PFSK-1 (cell line): ENCODE measurements around the gene RPRD1B.

Experiments used
- FOXP2 ChIP-seq: optimal IDR thresholded peaks from 2 replicates; pipeline ENCODE3; 2011; ENCODE audit warnings: borderline replicate concordance, control low read depth, inconsistent platforms; ENCODE audit not compliant: insufficient read depth; ENCODE audit errors: extremely low read length, extremely low read depth
- POLR2AphosphoS5 ChIP-seq: IDR thresholded peaks from 2 replicates; pipeline ENCODE4 v1.6.1; 2012; ENCODE audit warnings: low read depth, mild to moderate bottlenecking, control low read depth, low read length, moderate library complexity
- SIN3A ChIP-seq: IDR thresholded peaks from 2 replicates; pipeline ENCODE4 v1.6.1; 2012; ENCODE audit warnings: mild to moderate bottlenecking, low read length, moderate library complexity, borderline replicate concordance; ENCODE audit not compliant: insufficient read depth
- TAF1 ChIP-seq: IDR thresholded peaks from 2 replicates; pipeline ENCODE4 v1.6.1; 2012; ENCODE audit warnings: low read length, control low read depth, borderline replicate concordance; ENCODE audit not compliant: insufficient read depth
- TF ChIP-seq, protein P1 (sequence below), 2 experiments: IDR thresholded peaks; 2 replicates each; pipeline versions ENCODE4 v1.6.1 to v1.8.0; 2011 to 2012; ENCODE audit warnings: low read depth in 2 of 2, low read length in 2 of 2, control low read depth in 1 of 2, inconsistent platforms in 1 of 2, mild to moderate bottlenecking in 1 of 2, moderate library complexity in 1 of 2; ENCODE audit not compliant: insufficient read depth in 1 of 2

RPRD1B gene

DNA sequence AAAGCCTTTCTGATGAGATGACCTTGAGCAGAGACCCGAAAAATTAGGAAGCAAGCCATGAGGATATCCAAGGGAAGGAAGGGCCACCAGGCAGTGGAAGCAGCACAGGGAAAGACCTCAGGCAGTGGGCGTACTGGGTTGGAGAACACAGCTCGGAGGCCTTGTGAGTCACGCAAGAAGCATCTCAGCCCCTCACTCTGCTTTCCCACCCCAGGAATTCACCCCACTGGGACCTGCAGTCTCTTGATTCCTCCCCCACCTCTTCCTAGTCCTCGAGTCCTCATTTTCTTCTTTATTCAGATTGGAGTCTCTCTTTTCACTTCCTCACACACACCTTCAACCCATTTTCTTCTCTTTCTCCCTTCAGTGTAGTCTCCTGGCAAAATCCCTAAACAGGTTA is 27.0 kb downstream of the RPRD1B start:
- no peak for TF ChIP-seq POLR2AphosphoS5
- no peak for TF ChIP-seq SIN3A
- no peak for TF ChIP-seq FOXP2
- TF ChIP-seq TAF1: no peak
- TF ChIP-seq, protein P1, sequence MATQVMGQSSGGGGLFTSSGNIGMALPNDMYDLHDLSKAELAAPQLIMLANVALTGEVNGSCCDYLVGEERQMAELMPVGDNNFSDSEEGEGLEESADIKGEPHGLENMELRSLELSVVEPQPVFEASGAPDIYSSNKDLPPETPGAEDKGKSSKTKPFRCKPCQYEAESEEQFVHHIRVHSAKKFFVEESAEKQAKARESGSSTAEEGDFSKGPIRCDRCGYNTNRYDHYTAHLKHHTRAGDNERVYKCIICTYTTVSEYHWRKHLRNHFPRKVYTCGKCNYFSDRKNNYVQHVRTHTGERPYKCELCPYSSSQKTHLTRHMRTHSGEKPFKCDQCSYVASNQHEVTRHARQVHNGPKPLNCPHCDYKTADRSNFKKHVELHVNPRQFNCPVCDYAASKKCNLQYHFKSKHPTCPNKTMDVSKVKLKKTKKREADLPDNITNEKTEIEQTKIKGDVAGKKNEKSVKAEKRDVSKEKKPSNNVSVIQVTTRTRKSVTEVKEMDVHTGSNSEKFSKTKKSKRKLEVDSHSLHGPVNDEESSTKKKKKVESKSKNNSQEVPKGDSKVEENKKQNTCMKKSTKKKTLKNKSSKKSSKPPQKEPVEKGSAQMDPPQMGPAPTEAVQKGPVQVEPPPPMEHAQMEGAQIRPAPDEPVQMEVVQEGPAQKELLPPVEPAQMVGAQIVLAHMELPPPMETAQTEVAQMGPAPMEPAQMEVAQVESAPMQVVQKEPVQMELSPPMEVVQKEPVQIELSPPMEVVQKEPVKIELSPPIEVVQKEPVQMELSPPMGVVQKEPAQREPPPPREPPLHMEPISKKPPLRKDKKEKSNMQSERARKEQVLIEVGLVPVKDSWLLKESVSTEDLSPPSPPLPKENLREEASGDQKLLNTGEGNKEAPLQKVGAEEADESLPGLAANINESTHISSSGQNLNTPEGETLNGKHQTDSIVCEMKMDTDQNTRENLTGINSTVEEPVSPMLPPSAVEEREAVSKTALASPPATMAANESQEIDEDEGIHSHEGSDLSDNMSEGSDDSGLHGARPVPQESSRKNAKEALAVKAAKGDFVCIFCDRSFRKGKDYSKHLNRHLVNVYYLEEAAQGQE (IDR thresholded peaks at IDR 0.05; ENCODE audit: insufficient read depth in 1 of 2, low read depth in 2 of 2, low read length in 2 of 2): no peak

- TF ChIP-seq FOXP2 (no peak), SIN3A (no peak), TAF1 (no peak), POLR2AphosphoS5 (no peak)
- TF ChIP-seq, protein P1 (IDR thresholded peaks at IDR 0.05; ENCODE audit: insufficient read depth in 1 of 2, low read depth in 2 of 2, low read length in 2 of 2): no peak
Observed at GRCh38 chr20:38061109-38061508, 27.6 kb downstream of the RPRD1B start.

DNA sequence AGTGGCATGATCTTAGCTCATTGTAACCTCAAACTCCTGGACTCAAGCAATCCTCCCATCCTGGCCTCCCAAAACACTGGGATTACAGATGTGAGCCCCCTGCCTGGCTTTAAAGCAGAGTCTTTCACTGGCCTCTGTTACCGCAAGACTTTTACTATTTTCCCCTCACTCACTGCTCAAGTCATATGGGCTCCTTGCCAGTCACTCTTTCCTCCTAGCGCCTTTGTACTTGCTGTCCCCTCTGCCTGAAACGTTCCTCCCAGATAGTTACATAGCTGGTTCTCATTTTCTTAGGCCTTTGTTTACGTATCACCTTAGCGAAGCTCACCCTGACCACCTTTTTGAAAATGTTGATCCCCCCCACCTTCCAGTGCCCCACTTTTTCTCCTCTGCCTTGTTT is 29.3 kb downstream of the RPRD1B start:
- TF ChIP-seq TAF1: no peak
- TF ChIP-seq POLR2AphosphoS5: no peak
- TF ChIP-seq FOXP2: no peak
- TF ChIP-seq, protein P1 (IDR thresholded peaks at IDR 0.05; ENCODE audit: insufficient read depth in 1 of 2, low read depth in 2 of 2, low read length in 2 of 2): no peak
- no peak for TF ChIP-seq SIN3A

DNA sequence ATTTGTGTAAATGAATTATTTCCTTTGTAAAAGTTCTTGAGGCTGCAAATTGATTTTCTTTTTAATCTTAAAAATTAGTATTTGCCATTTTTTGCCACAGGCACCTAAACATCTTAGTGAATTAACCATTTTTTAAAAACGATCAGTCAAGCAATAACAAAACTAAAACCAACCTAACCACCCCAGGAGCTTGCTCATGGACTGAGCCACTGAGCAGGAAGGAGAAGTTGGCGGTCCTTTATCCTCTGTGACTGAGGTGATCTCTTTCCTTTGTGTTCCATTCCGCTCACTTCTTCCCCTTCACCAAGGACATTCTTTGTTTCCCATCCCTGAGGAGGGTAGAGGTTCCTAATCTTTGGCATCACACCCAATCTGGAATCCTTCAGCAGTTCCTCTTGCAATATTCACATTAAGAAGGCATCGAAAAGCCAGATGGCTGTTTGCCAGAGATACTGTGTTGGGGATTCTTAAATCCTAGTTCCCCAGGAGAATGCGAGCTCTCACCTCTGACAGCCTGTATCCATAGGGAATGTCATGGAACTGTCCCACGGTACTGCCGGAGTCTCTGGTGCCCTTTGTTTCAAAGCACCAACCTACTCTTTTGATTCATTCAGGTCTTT is 30.5 kb downstream of the RPRD1B start:
- TF ChIP-seq TAF1 (no peak), POLR2AphosphoS5 (no peak), FOXP2 (no peak), SIN3A (no peak)
- TF ChIP-seq, protein P1 (IDR thresholded peaks at IDR 0.05; ENCODE audit: insufficient read depth in 1 of 2, low read depth in 2 of 2, low read length in 2 of 2): no peak

DNA sequence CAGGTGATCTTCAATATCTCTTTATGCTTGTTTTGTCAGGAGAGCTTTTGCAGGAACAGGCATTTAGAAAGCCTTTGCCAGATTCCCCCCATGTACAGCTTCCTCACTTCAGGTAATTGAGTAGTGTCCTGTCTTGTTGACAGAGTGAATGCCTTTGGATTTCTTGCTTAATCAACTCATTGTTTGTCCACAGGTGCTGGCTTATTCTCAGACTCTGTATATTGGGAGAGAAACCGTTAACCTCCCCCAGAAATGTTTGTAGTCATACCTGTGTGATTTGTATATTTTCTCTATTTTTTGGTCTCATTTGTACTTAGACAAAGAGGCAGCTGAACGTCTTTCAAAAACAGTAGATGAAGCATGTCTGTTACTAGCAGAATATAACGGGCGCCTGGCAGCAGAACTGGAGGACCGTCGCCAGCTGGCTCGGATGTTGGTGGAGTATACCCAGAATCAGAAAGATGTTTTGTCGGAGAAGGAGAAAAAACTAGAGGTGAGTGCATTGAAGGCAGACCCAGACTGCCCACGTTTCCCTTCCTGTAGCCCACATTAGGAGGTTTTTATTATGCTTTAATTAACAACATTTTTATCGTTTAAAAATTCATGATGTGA is 32.3 kb downstream of the RPRD1B start:
- TF ChIP-seq, protein P1 (IDR thresholded peaks at IDR 0.05; ENCODE audit: insufficient read depth in 1 of 2, low read depth in 2 of 2, low read length in 2 of 2): no peak
- TF ChIP-seq TAF1 (no peak), POLR2AphosphoS5 (no peak), FOXP2 (no peak), SIN3A (no peak)
